Gastrocnemius medialis (tissue), 4 donors: ENCODE data around the gene CLIC1.

ENCODE experiments used
- POLR2A ChIP-seq, 2 donors: fragments of 450-650 bp; IDR thresholded peaks; one replicate each; pipeline ENCODE4 v1.6.1; 2017; ENCODE audit warnings: antibody characterized with exemption in 2 of 2, mild to moderate bottlenecking in 2 of 2, moderate library complexity in 2 of 2
- TF ChIP-seq, protein P1 (sequence below), 5 experiments: fragments of 450-650 bp in 3 of 5; fragments of 200-600 bp in 2 of 5; sonication (generic) in 2 of 5; IDR thresholded peaks in 4 of 5; conservative IDR thresholded peaks in 1 of 5; 1 replicate in 4 of 5; 2 replicates in 1 of 5; pipeline ENCODE4 v1.5.1; 2016 to 2019; ENCODE audit warnings: antibody characterized with exemption in 5 of 5, mild to moderate bottlenecking in 3 of 5, moderate library complexity in 3 of 5

DNA sequence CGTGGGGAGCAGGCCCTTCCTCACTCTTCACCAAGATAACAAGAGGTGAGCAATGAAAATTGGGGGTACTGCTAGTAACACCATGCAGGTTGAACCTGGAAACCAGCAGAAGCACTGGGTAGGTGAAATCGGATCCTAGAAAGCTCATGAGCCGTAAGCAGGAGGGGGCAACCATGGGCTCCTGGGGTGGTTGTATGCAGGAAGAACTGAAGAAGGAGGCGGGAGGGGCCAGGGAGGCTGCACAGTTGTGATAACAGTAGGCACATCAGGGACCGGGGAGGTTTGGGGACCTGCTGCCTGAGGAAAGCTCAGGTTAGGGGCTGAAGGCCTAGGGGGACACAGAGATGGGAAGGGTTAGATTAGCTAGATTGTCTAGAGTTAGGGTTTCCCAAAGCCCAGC is 49.8 kb downstream of the CLIC1 start:
- TF ChIP-seq, protein P1, sequence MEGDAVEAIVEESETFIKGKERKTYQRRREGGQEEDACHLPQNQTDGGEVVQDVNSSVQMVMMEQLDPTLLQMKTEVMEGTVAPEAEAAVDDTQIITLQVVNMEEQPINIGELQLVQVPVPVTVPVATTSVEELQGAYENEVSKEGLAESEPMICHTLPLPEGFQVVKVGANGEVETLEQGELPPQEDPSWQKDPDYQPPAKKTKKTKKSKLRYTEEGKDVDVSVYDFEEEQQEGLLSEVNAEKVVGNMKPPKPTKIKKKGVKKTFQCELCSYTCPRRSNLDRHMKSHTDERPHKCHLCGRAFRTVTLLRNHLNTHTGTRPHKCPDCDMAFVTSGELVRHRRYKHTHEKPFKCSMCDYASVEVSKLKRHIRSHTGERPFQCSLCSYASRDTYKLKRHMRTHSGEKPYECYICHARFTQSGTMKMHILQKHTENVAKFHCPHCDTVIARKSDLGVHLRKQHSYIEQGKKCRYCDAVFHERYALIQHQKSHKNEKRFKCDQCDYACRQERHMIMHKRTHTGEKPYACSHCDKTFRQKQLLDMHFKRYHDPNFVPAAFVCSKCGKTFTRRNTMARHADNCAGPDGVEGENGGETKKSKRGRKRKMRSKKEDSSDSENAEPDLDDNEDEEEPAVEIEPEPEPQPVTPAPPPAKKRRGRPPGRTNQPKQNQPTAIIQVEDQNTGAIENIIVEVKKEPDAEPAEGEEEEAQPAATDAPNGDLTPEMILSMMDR (IDR thresholded peaks at IDR 0.05 in 4 of 5, conservative IDR thresholded peaks at IDR 0.05 in 1 of 5): no peak
- TF ChIP-seq POLR2A (IDR thresholded peaks at IDR 0.05): no peak
